H1 (cell line): ENCODE data around the gene SAXO1.

Source experiments
- CTCF ChIP-seq, 3 experiments: IDR thresholded peaks; 1 replicate in 2 of 3; 2 replicates in 1 of 3; pipeline versions ENCODE4 v1.5.1 to v1.6.1; 2011; ENCODE audit warnings: low read length in 3 of 3, mild to moderate bottlenecking in 3 of 3, inconsistent platforms in 2 of 3, low read depth in 1 of 3, moderate library complexity in 1 of 3; ENCODE audit not compliant: insufficient read depth in 1 of 3; ENCODE audit errors: control extremely low read depth in 1 of 3
- JUN ChIP-seq: IDR thresholded peaks from 2 replicates; pipeline ENCODE4 v1.6.1; 2011; ENCODE audit warnings: low read depth, mild to moderate bottlenecking, improper control_type of control experiment, low read length
- MAFK ChIP-seq: IDR thresholded peaks from 2 replicates; pipeline ENCODE4 v1.6.1; 2012; ENCODE audit warnings: low read depth, mild to moderate bottlenecking, improper control_type of control experiment, low read length
- MAX ChIP-seq: IDR thresholded peaks from 2 replicates; pipeline ENCODE4 v1.6.1; 2012; ENCODE audit warnings: inconsistent platforms
- POLR2A ChIP-seq, 2 experiments: IDR thresholded peaks; 1 replicate in 1 of 2; 2 replicates in 1 of 2; pipeline ENCODE4 v1.6.1; 2011; ENCODE audit warnings: low read depth in 2 of 2, low read length in 2 of 2, mild to moderate bottlenecking in 2 of 2; ENCODE audit errors: control extremely low read depth in 1 of 2
- RAD21 ChIP-seq, 2 experiments: IDR thresholded peaks in 1 of 2; conservative IDR thresholded peaks in 1 of 2; 2 replicates each; pipeline ENCODE4 v1.6.1; 2011; ENCODE audit warnings: low read depth in 2 of 2, low read length in 2 of 2, improper control_type of control experiment in 1 of 2, inconsistent platforms in 1 of 2, mild to moderate bottlenecking in 1 of 2, moderate library complexity in 1 of 2
- TAF1 ChIP-seq: IDR thresholded peaks from 2 replicates; pipeline ENCODE4 v1.6.1; 2011; ENCODE audit warnings: mild to moderate bottlenecking, low read depth, low read length
- YY1 ChIP-seq: IDR thresholded peaks from 2 replicates; pipeline ENCODE4 v1.6.1; 2011; ENCODE audit warnings: low read depth, mild to moderate bottlenecking, low read length
- ZNF274 ChIP-seq: IDR thresholded peaks from 2 replicates; pipeline ENCODE4 v1.7.0; 2012; ENCODE audit warnings: low read length, borderline replicate concordance; ENCODE audit errors: extremely low read depth

GRCh38 chr9:19022206-19022605, 10.8 kb downstream of the SAXO1 start:
- TF ChIP-seq MAX (no peak), ZNF274 (no peak), CTCF (IDR thresholded peaks at IDR 0.05; ENCODE audit: control extremely low read depth in 1 of 3, insufficient read depth in 1 of 3, low read depth in 1 of 3, low read length in 3 of 3) (no peak), YY1 (no peak), JUN (no peak), MAFK (no peak), TAF1 (no peak), RAD21 (IDR thresholded peaks at IDR 0.05 in 1 of 2, conservative IDR thresholded peaks at IDR 0.05 in 1 of 2; ENCODE audit: low read depth in 2 of 2, low read length in 2 of 2) (no peak), POLR2A (IDR thresholded peaks at IDR 0.05; ENCODE audit: control extremely low read depth in 1 of 2, low read depth in 2 of 2, low read length in 2 of 2) (no peak)
